HepG2 (cell line): ENCODE measurements around the gene OGFOD3. TPM values are rescaled to one million over a fixed set of nuclear protein-coding genes. Genes with fewer than 3 reads are reported as not detected.

Source experiments
- GMEB1 ChIP-seq: sonication (generic); formaldehyde crosslinking; IDR thresholded peaks from 2 replicates; pipeline ENCODE4 v1.5.1; 2020; ENCODE audit warnings: missing genetic modification reagents, mild to moderate bottlenecking, borderline replicate concordance
- HNRNPUL1 ChIP-seq: fragments of 200-400 bp; formaldehyde crosslinking; IDR thresholded peaks from 2 replicates; pipeline ENCODE4 v1.6.1; 2017; ENCODE audit warnings: low read depth, mild to moderate bottlenecking, low read length, moderate library complexity
- KLF11 ChIP-seq: IDR thresholded peaks from 2 replicates; pipeline ENCODE4 v1.6.1; 2016; ENCODE audit warnings: missing compliant biosample characterization
- KMT2B ChIP-seq: IDR thresholded peaks from 2 replicates; pipeline ENCODE4 v1.6.1; 2016; ENCODE audit warnings: missing genetic modification reagents, missing compliant biosample characterization
- POLR2AphosphoS2 ChIP-seq: IDR thresholded peaks from 2 replicates; pipeline ENCODE4 v1.6.1; 2011; ENCODE audit warnings: low read depth, low read length, improper control_type of control experiment
- POLR2AphosphoS5 ChIP-seq: IDR thresholded peaks from 2 replicates; pipeline ENCODE4 v1.6.1; 2012; ENCODE audit warnings: low read depth, low read length
- SSRP1 ChIP-seq: IDR thresholded peaks from 2 replicates; pipeline ENCODE4 v1.6.1; 2016; ENCODE audit warnings: control low read depth
- U2AF2 ChIP-seq: fragments of 200-400 bp; formaldehyde crosslinking; IDR thresholded peaks from 2 replicates; pipeline ENCODE4 v1.6.1; 2017; ENCODE audit warnings: low read depth, mild to moderate bottlenecking, low read length
- ZNF335 ChIP-seq: sonication (generic); formaldehyde crosslinking; IDR thresholded peaks from 2 replicates; pipeline ENCODE4 v1.4.0; 2020; ENCODE audit warnings: missing genetic modification reagents
- ZNF678 ChIP-seq: sonication (generic); formaldehyde crosslinking; IDR thresholded peaks from 2 replicates; pipeline ENCODE4 v1.4.0; 2020; ENCODE audit warnings: mild to moderate bottlenecking, missing genetic modification reagents
- ZNF800 ChIP-seq: sonication (generic); formaldehyde crosslinking; IDR thresholded peaks from 2 replicates; pipeline ENCODE4 v1.4.0; 2020; ENCODE audit warnings: missing genetic modification reagents
- ZNF839 ChIP-seq: sonication (generic); formaldehyde crosslinking; IDR thresholded peaks from 2 replicates; pipeline ENCODE4 v1.4.0; 2020; ENCODE audit warnings: missing genetic modification reagents, mild to moderate bottlenecking, borderline replicate concordance
- ZNF879 ChIP-seq: sonication (generic); formaldehyde crosslinking; IDR thresholded peaks from 2 replicates; pipeline ENCODE4 v1.8.1; 2023; ENCODE audit warnings: missing genetic modification reagents
- polyA plus RNA-seq, 8 experiments: library from polyadenylated mRNA; depleted of rRNA in 3 of 8; stranded (reverse) in 7 of 8; unstranded in 1 of 8; fragments of >200 nt; fragmentation: Illumina TruSeq in 4 of 8; extraction: Trizol in 4 of 8; gene quantifications; 2 replicates each; pipeline versions ENCODE4 v1.2.1 to v1.2.3, GENCODE V29; 2011 to 2016; ENCODE audit warnings: low read depth in 4 of 8, missing spikeins in 1 of 8, mixed read lengths in 1 of 8; ENCODE audit not compliant: insufficient read depth in 1 of 8
- total RNA-seq, 5 experiments: library from RNA; depleted of rRNA; stranded (reverse); fragments of >200 nt; fragmentation: Illumina TruSeq; extraction: Trizol; gene quantifications; 2 replicates each; pipeline ENCODE4 v1.2.3, GENCODE V29; 2016; ENCODE audit warnings: low read depth in 1 of 5
- TF ChIP-seq, protein P1 (sequence below): sonication (generic); formaldehyde crosslinking; IDR thresholded peaks from 2 replicates; pipeline ENCODE4 v1.5.0; 2020; ENCODE audit warnings: missing genetic modification reagents, mild to moderate bottlenecking, borderline replicate concordance
- TF ChIP-seq, protein P2 (sequence below): sonication (generic); formaldehyde crosslinking; IDR thresholded peaks from 2 replicates; pipeline ENCODE4 v1.5.0; 2020; ENCODE audit warnings: missing genetic modification reagents
- TF ChIP-seq, protein P3 (sequence below): IDR thresholded peaks from 2 replicates; pipeline ENCODE4 v1.6.1; 2016; ENCODE audit warnings: mild to moderate bottlenecking

OGFOD3 gene
- total and polyA plus RNA-seq, 2 of the 13 experiments (the other 11 are each of a cell fraction or from before 2014, with no cell fraction given), result 40.0 to 42.1 TPM

- TF ChIP-seq ZNF800 (CRISPR knock-in tag) (peak; percentile 81), ZNF839 (peak; percentile 66; the same call in 1 of the 2 replicates), HNRNPUL1 (peak; percentile 65; the same call in 1 of the 2 replicates), POLR2AphosphoS2 (peak; percentile 76; the same call in 1 of the 2 replicates), ZNF879 (CRISPR knock-in tag) (peak; percentile 91; the same call in 1 of the 2 replicates), KLF11 (CRISPR knock-in tag) (0 out of 2 replicates have a peak, but pooled peaks have one; percentile 14), POLR2AphosphoS5 (peak; percentile 87), ZNF335 (CRISPR knock-in tag) (no peak; the same call in 1 of the 2 replicates), U2AF2 (no peak), SSRP1 (CRISPR knock-in tag) (no peak), ZNF678 (CRISPR knock-in tag) (peak; percentile 93), KMT2B (no peak; the same call in 1 of the 2 replicates), GMEB1 (CRISPR knock-in tag) (peak; percentile 96)
- TF ChIP-seq, protein P1, sequence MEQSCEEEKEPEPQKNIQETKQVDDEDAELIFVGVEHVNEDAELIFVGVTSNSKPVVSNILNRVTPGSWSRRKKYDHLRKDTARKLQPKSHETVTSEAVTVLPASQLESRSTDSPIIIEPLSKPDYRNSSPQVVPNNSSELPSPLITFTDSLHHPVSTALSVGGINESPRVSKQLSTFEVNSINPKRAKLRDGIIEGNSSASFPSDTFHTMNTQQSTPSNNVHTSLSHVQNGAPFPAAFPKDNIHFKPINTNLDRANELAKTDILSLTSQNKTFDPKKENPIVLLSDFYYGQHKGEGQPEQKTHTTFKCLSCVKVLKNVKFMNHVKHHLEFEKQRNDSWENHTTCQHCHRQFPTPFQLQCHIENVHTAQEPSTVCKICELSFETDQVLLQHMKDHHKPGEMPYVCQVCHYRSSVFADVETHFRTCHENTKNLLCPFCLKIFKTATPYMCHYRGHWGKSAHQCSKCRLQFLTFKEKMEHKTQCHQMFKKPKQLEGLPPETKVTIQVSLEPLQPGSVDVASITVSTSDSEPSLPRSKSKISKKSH (CRISPR knock-in tag), result peak; percentile 97
- TF ChIP-seq, protein P2, sequence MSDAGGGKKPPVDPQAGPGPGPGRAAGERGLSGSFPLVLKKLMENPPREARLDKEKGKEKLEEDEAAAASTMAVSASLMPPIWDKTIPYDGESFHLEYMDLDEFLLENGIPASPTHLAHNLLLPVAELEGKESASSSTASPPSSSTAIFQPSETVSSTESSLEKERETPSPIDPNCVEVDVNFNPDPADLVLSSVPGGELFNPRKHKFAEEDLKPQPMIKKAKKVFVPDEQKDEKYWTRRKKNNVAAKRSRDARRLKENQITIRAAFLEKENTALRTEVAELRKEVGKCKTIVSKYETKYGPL (CRISPR knock-in tag), result peak; percentile 83; the same call in 1 of the 2 replicates
- TF ChIP-seq, protein P3, sequence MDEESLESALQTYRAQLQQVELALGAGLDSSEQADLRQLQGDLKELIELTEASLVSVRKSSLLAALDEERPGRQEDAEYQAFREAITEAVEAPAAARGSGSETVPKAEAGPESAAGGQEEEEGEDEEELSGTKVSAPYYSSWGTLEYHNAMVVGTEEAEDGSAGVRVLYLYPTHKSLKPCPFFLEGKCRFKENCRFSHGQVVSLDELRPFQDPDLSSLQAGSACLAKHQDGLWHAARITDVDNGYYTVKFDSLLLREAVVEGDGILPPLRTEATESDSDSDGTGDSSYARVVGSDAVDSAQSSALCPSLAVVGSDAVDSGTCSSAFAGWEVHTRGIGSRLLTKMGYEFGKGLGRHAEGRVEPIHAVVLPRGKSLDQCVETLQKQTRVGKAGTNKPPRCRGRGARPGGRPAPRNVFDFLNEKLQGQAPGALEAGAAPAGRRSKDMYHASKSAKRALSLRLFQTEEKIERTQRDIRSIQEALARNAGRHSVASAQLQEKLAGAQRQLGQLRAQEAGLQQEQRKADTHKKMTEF, result peak; percentile 98
Observed at GRCh38 chr17:82458179-82458884, 39.9 kb upstream of the OGFOD3 start, which contains the start of gene NARF (continued).
